K562 (cell line): ENCODE results near the gene CLTC.

Source experiments
- ILF3 ChIP-seq: fragments of 450-650 bp; IDR thresholded peaks from 2 replicates; pipeline ENCODE4 v1.6.1; 2018; ENCODE audit warnings: antibody characterized with exemption, mild to moderate bottlenecking, moderate library complexity, borderline replicate concordance
- LEF1 ChIP-seq: fragments of 450-650 bp; IDR thresholded peaks from 2 replicates; pipeline ENCODE4 v1.6.1; 2016; ENCODE audit warnings: mild to moderate bottlenecking
- NFE2L1 ChIP-seq: fragments of 450-650 bp; IDR thresholded peaks from 2 replicates; pipeline ENCODE4 v1.6.1; 2016; ENCODE audit warnings: missing genetic modification characterization, low read depth, mild to moderate bottlenecking, missing compliant biosample characterization, moderate library complexity, borderline replicate concordance
- POLR2A ChIP-seq: fragments of 450-650 bp; conservative IDR thresholded peaks from 2 replicates; pipeline ENCODE4 v1.6.1; 2016
- RAD21 ChIP-seq, 2 experiments: fragments of 250-450 bp in 1 of 2; fragments of 450-650 bp in 1 of 2; sonication (Bioruptor Pico) in 1 of 2; formaldehyde crosslinking in 1 of 2; IDR thresholded peaks in 1 of 2; conservative IDR thresholded peaks in 1 of 2; 2 replicates each; pipeline versions ENCODE4 v1.4.0 to v1.8.0; 2020 to 2022; ENCODE audit warnings: mild to moderate bottlenecking in 2 of 2, moderate library complexity in 1 of 2
- ZBTB49 ChIP-seq: sonication (generic); formaldehyde crosslinking; IDR thresholded peaks from 2 replicates; pipeline ENCODE4 v1.8.0; 2022; ENCODE audit warnings: missing genetic modification reagents, mild to moderate bottlenecking, borderline replicate concordance
- TF ChIP-seq, protein P1 (sequence below), 3 experiments: IDR thresholded peaks in 2 of 3; conservative IDR thresholded peaks in 1 of 3; 2 replicates each; pipeline ENCODE4 v1.5.1; 2011 to 2012; ENCODE audit warnings: low read length in 3 of 3, mild to moderate bottlenecking in 3 of 3, control low read depth in 2 of 3, improper control_type of control experiment in 1 of 3, inconsistent platforms in 1 of 3, low read depth in 1 of 3, mixed read lengths in 1 of 3, moderate library complexity in 1 of 3; ENCODE audit not compliant: insufficient read depth in 2 of 3
- TF ChIP-seq, protein P2 (sequence below): fragments of 250-450 bp; sonication (Bioruptor Pico); IDR thresholded peaks from 2 replicates; pipeline ENCODE4 v1.8.0; 2022; ENCODE audit warnings: inconsistent platforms

DNA sequence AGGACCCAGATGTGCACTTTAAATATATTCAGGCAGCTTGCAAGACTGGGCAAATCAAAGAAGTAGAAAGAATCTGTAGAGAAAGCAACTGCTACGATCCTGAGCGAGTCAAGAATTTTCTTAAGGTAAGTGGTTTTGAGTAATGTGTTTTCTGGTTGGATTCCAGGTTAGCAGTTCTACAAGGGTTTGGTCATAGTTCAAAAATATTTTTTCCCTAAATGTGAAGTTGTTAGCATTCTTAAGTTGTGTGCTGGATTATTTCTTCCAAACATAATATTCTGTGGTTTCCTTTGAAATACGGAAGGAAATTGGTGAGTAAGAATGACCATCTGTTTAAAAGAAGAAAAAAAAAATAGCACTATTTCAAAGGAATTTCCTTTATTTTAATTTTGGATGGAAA is 49.1 kb downstream of the CLTC start:
- no peak for TF ChIP-seq RAD21 (CRISPR knock-in tag; conservative IDR thresholded peaks at IDR 0.05 in 1 of 2, IDR thresholded peaks at IDR 0.05 in 1 of 2)
- no peak for TF ChIP-seq NFE2L1
- TF ChIP-seq LEF1, result no peak
- TF ChIP-seq, protein P1, sequence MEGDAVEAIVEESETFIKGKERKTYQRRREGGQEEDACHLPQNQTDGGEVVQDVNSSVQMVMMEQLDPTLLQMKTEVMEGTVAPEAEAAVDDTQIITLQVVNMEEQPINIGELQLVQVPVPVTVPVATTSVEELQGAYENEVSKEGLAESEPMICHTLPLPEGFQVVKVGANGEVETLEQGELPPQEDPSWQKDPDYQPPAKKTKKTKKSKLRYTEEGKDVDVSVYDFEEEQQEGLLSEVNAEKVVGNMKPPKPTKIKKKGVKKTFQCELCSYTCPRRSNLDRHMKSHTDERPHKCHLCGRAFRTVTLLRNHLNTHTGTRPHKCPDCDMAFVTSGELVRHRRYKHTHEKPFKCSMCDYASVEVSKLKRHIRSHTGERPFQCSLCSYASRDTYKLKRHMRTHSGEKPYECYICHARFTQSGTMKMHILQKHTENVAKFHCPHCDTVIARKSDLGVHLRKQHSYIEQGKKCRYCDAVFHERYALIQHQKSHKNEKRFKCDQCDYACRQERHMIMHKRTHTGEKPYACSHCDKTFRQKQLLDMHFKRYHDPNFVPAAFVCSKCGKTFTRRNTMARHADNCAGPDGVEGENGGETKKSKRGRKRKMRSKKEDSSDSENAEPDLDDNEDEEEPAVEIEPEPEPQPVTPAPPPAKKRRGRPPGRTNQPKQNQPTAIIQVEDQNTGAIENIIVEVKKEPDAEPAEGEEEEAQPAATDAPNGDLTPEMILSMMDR (IDR thresholded peaks at IDR 0.05 in 2 of 3, conservative IDR thresholded peaks at IDR 0.05 in 1 of 3; ENCODE audit: insufficient read depth in 2 of 3, low read depth in 1 of 3, low read length in 3 of 3), result no peak
- TF ChIP-seq ZBTB49 (CRISPR knock-in tag), result no peak
- no peak for TF ChIP-seq POLR2A
- TF ChIP-seq ILF3, result no peak
- TF ChIP-seq, protein P2, sequence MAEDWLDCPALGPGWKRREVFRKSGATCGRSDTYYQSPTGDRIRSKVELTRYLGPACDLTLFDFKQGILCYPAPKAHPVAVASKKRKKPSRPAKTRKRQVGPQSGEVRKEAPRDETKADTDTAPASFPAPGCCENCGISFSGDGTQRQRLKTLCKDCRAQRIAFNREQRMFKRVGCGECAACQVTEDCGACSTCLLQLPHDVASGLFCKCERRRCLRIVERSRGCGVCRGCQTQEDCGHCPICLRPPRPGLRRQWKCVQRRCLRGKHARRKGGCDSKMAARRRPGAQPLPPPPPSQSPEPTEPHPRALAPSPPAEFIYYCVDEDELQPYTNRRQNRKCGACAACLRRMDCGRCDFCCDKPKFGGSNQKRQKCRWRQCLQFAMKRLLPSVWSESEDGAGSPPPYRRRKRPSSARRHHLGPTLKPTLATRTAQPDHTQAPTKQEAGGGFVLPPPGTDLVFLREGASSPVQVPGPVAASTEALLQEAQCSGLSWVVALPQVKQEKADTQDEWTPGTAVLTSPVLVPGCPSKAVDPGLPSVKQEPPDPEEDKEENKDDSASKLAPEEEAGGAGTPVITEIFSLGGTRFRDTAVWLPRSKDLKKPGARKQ (CRISPR knock-in tag), result no peak
